DND-41 (cell line): ENCODE results near the gene SLC25A44.
A peak's percentile ranks its signal among the peaks of the same experiment; 100 is the strongest.

ENCODE experiments used
- CTCF ChIP-seq: IDR thresholded peaks from 2 replicates; pipeline ENCODE4 v1.5.1; 2012; ENCODE audit warnings: borderline replicate concordance, low read length, moderate library complexity, mild to moderate bottlenecking; ENCODE audit not compliant: poor library complexity, severe bottlenecking; ENCODE audit errors: extremely low read depth
- EZH2 ChIP-seq: IDR thresholded peaks from 3 replicates; pipeline ENCODE4 v1.6.1; 2012; ENCODE audit warnings: borderline replicate concordance, low read depth, mild to moderate bottlenecking, moderate library complexity, low read length, inconsistent platforms; ENCODE audit not compliant: severe bottlenecking

GRCh38 chr1:156259805-156260204 is 65.9 kb downstream of the SLC25A44 start:
- TF ChIP-seq EZH2 (no peak), CTCF (peak; percentile 10)
